Frontal cortex (tissue), 4 donors: ENCODE data around the gene TCERG1. TPM values are rescaled to one million over a fixed set of nuclear protein-coding genes. Genes with fewer than 3 reads are reported as not detected.

Experiments
- DNase-seq, 2 donors: peaks; one replicate each; pipeline ENCODE4 v3.0.0; 2012; ENCODE audit warnings: low spot score in 2 of 2
- FAIRE-seq: peaks from 2 replicates; lab custom pipeline; 2012; peaks lifted over from hg19 to GRCh38; lab: Jason Lieb, UNC
- small RNA-seq: library from RNA; depleted of rRNA; stranded (forward); fragments of <200 nt; gene quantifications from one replicate; pipeline ENCODE3, GENCODE V24; 2014
- total RNA-seq: library from RNA; depleted of rRNA; stranded (reverse); fragments of >200 nt; gene quantifications from one replicate; pipeline ENCODE4 v1.2.3, GENCODE V29; 2014
- donor health status: control.
- donor health status: control.
- donor health status: control.

The TCERG1 gene
- total RNA-seq, 1 donor from 2014 or later: 48.1 TPM

GRCh38 chr5:146560205-146560812 is 113.2 kb downstream of the TCERG1 start:
- FAIRE-seq: no peak

More at GRCh38 chr5:146560205-146560812, 113.2 kb downstream of the TCERG1 start:
- DNase-seq: no peak

Small RNA genes lying within 50 kb of the gene (small RNA-seq; reads per million reads assigned to genes)
- gene RF02271: not detected

Other genes starting within 250 kb of the TCERG1 start
- gene RBM27, start 243.7 kb upstream of the TCERG1 start, total RNA-seq: 42.0 TPM
- not detected for gene POU4F3, start 108.5 kb upstream of the TCERG1 start, total RNA-seq
- gene GPR151, start 68.9 kb downstream of the TCERG1 start, total RNA-seq: 0.41 TPM